Gastroesophageal sphincter (tissue), 4 donors: ENCODE data around the gene ADORA2A. TPM values are rescaled to one million over a fixed set of nuclear protein-coding genes. Genes with fewer than 3 reads are reported as not detected.

Experiments
- ATAC-seq: fragments of 150-250 bp; one replicate; pipeline ENCODE4 v1.9.1; 2016; ENCODE audit warnings: mild to moderate bottlenecking, moderate library complexity
- H3K27ac ChIP-seq, 4 donors: fragments of 200-600 bp; sonication (generic) in 3 of 4; 1 replicate in 3 of 4; 2 replicates in 1 of 4; pipeline ENCODE4 v1.5.1; 2016 to 2019
- H3K27me3 ChIP-seq: fragments of 200-600 bp; sonication (generic); one replicate; pipeline ENCODE4 v1.5.1; 2019
- H3K36me3 ChIP-seq, 2 donors: fragments of 200-600 bp; sonication (generic); one replicate each; pipeline ENCODE4 v1.5.1; 2019; ENCODE audit warnings: control low read depth in 1 of 2
- H3K4me1 ChIP-seq, 3 donors: fragments of 200-600 bp; sonication (generic); 1 replicate in 2 of 3; 2 replicates in 1 of 3; pipeline ENCODE4 v1.5.1; 2016 to 2019; ENCODE audit warnings: control low read depth in 2 of 3
- H3K4me3 ChIP-seq, 2 donors: fragments of 200-600 bp; sonication (generic); one replicate each; pipeline ENCODE4 v1.5.1; 2019; ENCODE audit warnings: mild to moderate bottlenecking in 1 of 2, moderate library complexity in 1 of 2
- H3K9me3 ChIP-seq, 3 donors: fragments of 200-600 bp; sonication (generic); one replicate each; pipeline ENCODE4 v1.5.1; 2017 to 2019; ENCODE audit warnings: control low read depth in 2 of 3
- EP300 ChIP-seq: sonication (generic); formaldehyde crosslinking; IDR thresholded peaks from one replicate; pipeline ENCODE4 v1.6.1; 2017; ENCODE audit warnings: antibody characterized with exemption, mild to moderate bottlenecking
- POLR2A ChIP-seq, 2 donors: fragments of 450-650 bp; IDR thresholded peaks; one replicate each; pipeline ENCODE4 v1.6.1; 2017; ENCODE audit warnings: antibody characterized with exemption in 2 of 2, mild to moderate bottlenecking in 2 of 2, moderate library complexity in 1 of 2
- POLR2AphosphoS5 ChIP-seq: sonication (generic); formaldehyde crosslinking; IDR thresholded peaks from one replicate; pipeline ENCODE4 v1.6.1; 2017; ENCODE audit warnings: antibody characterized with exemption
- WGBS, 2 donors: methylation state at CpG; one replicate each; pipeline ENCODE4 v1.1.5; 2018; ENCODE audit warnings: low coverage in 1 of 2; 5-methylcytosine and 5-hydroxymethylcytosine counted together
- total RNA-seq, 4 donors: library from RNA; depleted of rRNA; stranded (reverse); fragments of >200 nt; gene quantifications; one replicate each; pipeline ENCODE4 v1.1.0, GENCODE V29; 2016
- TF ChIP-seq, protein P1 (sequence below), 4 experiments: fragments of 200-600 bp in 2 of 4; fragments of 450-650 bp in 2 of 4; sonication (generic) in 1 of 4; IDR thresholded peaks; one replicate each; pipeline ENCODE4 v1.5.1; 2017 to 2019; ENCODE audit warnings: antibody characterized with exemption in 4 of 4, mild to moderate bottlenecking in 2 of 4, moderate library complexity in 2 of 4

ADORA2A gene
- total RNA-seq, 4 donors from 2014 or later: 1.9 to 5.7 (median 3.3) TPM

DNA sequence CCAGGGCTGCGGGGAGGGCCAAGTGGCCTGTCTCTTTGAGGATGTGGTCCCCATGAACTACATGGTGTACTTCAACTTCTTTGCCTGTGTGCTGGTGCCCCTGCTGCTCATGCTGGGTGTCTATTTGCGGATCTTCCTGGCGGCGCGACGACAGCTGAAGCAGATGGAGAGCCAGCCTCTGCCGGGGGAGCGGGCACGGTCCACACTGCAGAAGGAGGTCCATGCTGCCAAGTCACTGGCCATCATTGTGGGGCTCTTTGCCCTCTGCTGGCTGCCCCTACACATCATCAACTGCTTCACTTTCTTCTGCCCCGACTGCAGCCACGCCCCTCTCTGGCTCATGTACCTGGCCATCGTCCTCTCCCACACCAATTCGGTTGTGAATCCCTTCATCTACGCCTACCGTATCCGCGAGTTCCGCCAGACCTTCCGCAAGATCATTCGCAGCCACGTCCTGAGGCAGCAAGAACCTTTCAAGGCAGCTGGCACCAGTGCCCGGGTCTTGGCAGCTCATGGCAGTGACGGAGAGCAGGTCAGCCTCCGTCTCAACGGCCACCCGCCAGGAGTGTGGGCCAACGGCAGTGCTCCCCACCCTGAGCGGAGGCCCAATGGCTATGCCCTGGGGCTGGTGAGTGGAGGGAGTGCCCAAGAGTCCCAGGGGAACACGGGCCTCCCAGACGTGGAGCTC, 13.5 kb downstream of the ADORA2A start:
- Histone ChIP-seq H3K4me3 (no peak overlapping the region), H3K9me3 (no peaks in the 10 kb centered on the region), H3K27me3 (no peaks in the 10 kb centered on the region), H3K36me3 (peaks cover 0 to 21% of the 10 kb centered on the region in 2 donors), H3K4me1 (peaks cover 0 to 9% (median 0%) of the 10 kb centered on the region in 3 donors), H3K27ac (no peak overlapping the region)
- ATAC-seq: no peak
- no peak for TF ChIP-seq POLR2A (IDR thresholded peaks at IDR 0.05)
- 94 to 100% methylated on average over 1 to 8 of the region's 30 CpGs for WGBS, 2 donors

DNA sequence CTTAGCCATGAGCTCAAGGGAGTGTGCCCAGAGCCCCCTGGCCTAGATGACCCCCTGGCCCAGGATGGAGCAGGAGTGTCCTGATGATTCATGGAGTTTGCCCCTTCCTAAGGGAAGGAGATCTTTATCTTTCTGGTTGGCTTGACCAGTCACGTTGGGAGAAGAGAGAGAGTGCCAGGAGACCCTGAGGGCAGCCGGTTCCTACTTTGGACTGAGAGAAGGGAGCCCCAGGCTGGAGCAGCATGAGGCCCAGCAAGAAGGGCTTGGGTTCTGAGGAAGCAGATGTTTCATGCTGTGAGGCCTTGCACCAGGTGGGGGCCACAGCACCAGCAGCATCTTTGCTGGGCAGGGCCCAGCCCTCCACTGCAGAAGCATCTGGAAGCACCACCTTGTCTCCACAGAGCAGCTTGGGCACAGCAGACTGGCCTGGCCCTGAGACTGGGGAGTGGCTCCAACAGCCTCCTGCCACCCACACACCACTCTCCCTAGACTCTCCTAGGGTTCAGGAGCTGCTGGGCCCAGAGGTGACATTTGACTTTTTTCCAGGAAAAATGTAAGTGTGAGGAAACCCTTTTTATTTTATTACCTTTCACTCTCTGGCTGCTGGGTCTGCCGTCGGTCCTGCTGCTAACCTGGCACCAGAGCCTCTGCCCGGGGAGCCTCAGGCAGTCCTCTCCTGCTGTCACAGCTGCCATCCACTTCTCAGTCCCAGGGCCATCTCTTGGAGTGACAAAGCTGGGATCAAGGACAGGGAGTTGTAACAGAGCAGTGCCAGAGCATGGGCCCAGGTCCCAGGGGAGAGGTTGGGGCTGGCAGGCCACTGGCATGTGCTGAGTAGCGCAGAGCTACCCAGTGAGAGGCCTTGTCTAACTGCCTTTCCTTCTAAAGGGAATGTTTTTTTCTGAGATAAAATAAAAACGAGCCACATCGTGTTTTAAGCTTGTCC, 14.3 kb downstream of the ADORA2A start:
- WGBS, 2 donors: 60 to 85% methylated on average over 2 to 4 of the region's 8 CpGs
- Histone ChIP-seq H3K27ac (no peak overlapping the region), H3K36me3 (peaks cover 0 to 21% of the 10 kb centered on the region in 2 donors), H3K9me3 (no peaks in the 10 kb centered on the region), H3K4me3 (no peak overlapping the region), H3K4me1 (peaks cover 0 to under 1% (median 0%) of the 10 kb centered on the region in 3 donors), H3K27me3 (no peaks in the 10 kb centered on the region)
- ATAC-seq: no peak
- no peak for TF ChIP-seq POLR2AphosphoS5
- TF ChIP-seq, protein P1, sequence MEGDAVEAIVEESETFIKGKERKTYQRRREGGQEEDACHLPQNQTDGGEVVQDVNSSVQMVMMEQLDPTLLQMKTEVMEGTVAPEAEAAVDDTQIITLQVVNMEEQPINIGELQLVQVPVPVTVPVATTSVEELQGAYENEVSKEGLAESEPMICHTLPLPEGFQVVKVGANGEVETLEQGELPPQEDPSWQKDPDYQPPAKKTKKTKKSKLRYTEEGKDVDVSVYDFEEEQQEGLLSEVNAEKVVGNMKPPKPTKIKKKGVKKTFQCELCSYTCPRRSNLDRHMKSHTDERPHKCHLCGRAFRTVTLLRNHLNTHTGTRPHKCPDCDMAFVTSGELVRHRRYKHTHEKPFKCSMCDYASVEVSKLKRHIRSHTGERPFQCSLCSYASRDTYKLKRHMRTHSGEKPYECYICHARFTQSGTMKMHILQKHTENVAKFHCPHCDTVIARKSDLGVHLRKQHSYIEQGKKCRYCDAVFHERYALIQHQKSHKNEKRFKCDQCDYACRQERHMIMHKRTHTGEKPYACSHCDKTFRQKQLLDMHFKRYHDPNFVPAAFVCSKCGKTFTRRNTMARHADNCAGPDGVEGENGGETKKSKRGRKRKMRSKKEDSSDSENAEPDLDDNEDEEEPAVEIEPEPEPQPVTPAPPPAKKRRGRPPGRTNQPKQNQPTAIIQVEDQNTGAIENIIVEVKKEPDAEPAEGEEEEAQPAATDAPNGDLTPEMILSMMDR (IDR thresholded peaks at IDR 0.05): no peak
- TF ChIP-seq POLR2A (IDR thresholded peaks at IDR 0.05): no peak
- TF ChIP-seq EP300: no peak

DNA sequence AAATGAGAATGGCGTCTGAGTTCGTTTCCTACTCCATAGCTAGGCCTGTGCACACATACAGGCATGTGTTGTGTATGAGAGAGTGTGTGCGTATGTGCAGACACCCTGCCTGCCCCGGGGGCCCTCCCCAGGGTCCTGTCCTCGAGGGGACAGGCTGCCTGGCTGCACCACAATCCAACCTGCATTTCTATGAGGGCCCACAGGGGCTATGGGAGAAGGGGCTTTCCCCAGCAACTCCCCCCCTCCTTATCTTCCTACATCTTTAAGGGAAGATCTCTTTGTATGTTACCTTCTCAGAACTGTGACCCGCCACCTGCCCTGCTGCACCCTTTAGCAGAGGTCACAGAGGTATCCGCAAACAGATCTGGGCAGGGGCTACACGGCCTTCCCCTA, 14.9 kb downstream of the ADORA2A start:
- Histone ChIP-seq H3K9me3 (no peaks in the 10 kb centered on the region), H3K27ac (no peak overlapping the region), H3K4me1 (no peaks in the 10 kb centered on the region), H3K36me3 (peaks cover 0 to 21% of the 10 kb centered on the region in 2 donors), H3K4me3 (no peak overlapping the region), H3K27me3 (no peaks in the 10 kb centered on the region)
- TF ChIP-seq EP300: no peak
- TF ChIP-seq, protein P1 (IDR thresholded peaks at IDR 0.05): no peak
- no peak for TF ChIP-seq POLR2A (IDR thresholded peaks at IDR 0.05)
- no peak for TF ChIP-seq POLR2AphosphoS5
- WGBS, 2 donors: 67 to 84% methylated on average over 5 to 6 of the region's 8 CpGs
- ATAC-seq: no peak

DNA sequence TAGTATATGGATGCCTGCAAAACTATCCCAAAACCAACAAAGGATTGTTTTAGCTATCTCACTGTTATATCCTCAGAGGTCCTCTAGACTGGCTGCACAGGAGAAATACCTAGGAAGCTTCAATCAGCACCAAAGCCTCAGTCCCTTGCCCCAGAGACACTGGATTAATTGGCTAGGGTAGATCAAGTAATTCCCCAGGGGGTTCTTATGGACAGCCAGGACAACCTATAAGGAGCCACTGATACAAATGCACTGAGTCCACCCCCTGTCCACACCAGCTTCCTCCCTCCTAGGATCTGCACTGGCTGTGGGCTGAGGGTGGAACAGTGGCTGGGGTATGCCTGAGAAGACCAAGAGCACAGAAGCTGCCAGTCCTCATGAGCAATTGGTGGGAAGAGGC, 16.3 kb downstream of the ADORA2A start:
- no peaks in the 10 kb centered on the region for H3K9me3 ChIP-seq
- no peaks in the 10 kb centered on the region for H3K4me1 ChIP-seq
- H3K4me3 ChIP-seq: no peak overlapping the region
- TF ChIP-seq EP300 (no peak), POLR2AphosphoS5 (no peak), POLR2A (IDR thresholded peaks at IDR 0.05) (no peak)
- TF ChIP-seq, protein P1 (IDR thresholded peaks at IDR 0.05): no peak
- H3K27me3 ChIP-seq: no peaks in the 10 kb centered on the region
- H3K27ac ChIP-seq: no peak overlapping the region
- H3K36me3 ChIP-seq: peaks cover 0 to 21% of the 10 kb centered on the region in 2 donors
- ATAC-seq: no peak

DNA sequence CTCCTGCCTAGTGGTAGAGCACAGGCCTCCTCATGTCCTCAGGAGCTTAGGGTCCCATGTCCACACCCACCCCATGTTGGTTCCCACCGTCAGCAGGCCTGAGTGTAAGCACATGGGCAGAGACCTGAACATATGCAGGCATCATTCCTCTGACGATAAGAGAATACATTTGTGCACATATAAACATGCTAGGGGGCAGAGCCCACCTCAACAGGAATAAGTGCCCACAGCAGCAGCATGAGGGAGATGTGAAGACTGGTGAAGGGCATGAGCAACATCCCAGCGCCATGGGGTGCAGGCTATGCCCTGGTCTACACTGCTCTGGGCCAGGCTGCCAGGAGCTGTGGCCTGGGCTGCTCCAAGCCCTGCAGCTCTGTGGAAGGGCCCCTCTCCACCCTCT, 16.9 kb downstream of the ADORA2A start:
- Histone ChIP-seq H3K4me1 (no peaks in the 10 kb centered on the region), H3K4me3 (no peak overlapping the region), H3K9me3 (no peaks in the 10 kb centered on the region), H3K36me3 (peaks cover 0 to 21% of the 10 kb centered on the region in 2 donors), H3K27ac (no peak overlapping the region), H3K27me3 (no peaks in the 10 kb centered on the region)
- TF ChIP-seq EP300 (no peak), POLR2A (IDR thresholded peaks at IDR 0.05) (no peak)
- TF ChIP-seq, protein P1 (IDR thresholded peaks at IDR 0.05): no peak
- no peak for ATAC-seq
- WGBS, 2 donors: 100% methylated on average over 1 of the region's 3 CpGs; no CpG with 5 or more reads in 1 of the 2 donors
